Upper lobe of left lung (tissue), 6 donors: ENCODE data around the gene CCDC69. TPM values are rescaled to one million over a fixed set of nuclear protein-coding genes. Genes with fewer than 3 reads are reported as not detected.

Experiments used
- ATAC-seq, 2 donors: fragments of 200-7000 bp; cut with Tn5 transposase; one replicate each; pipeline ENCODE4 v1.9.1; 2022; ENCODE audit warnings: mild to moderate bottlenecking in 2 of 2, moderate library complexity in 2 of 2; ENCODE audit not compliant: low FRiP score in 2 of 2
- DNase-seq, 2 donors: peaks; one replicate each; pipeline ENCODE4 v3.0.0-alpha.2; 2019 to 2020
- H3K27ac ChIP-seq, 4 donors: fragments of 200-600 bp; sonication (generic); one replicate each; pipeline ENCODE4 v1.5.1; 2016 to 2019
- H3K27me3 ChIP-seq, 4 donors: fragments of 200-600 bp; sonication (generic); one replicate each; pipeline ENCODE4 v1.5.1; 2017 to 2019
- H3K36me3 ChIP-seq, 4 donors: fragments of 200-600 bp; sonication (generic); one replicate each; pipeline ENCODE4 v1.5.1; 2016 to 2019
- H3K4me1 ChIP-seq, 4 donors: fragments of 200-600 bp; sonication (generic); one replicate each; pipeline ENCODE4 v1.5.1; 2018 to 2019
- H3K4me3 ChIP-seq, 4 donors: fragments of 200-600 bp; sonication (generic); one replicate each; pipeline ENCODE4 v1.5.1; 2017 to 2019; ENCODE audit warnings: mild to moderate bottlenecking in 2 of 4, moderate library complexity in 1 of 4
- H3K9me3 ChIP-seq, 4 donors: fragments of 200-600 bp; sonication (generic); one replicate each; pipeline ENCODE4 v1.5.1; 2018 to 2019
- CTCF ChIP-seq, 6 experiments: fragments of 450-650 bp in 4 of 6; fragments of 200-600 bp in 2 of 6; sonication (generic) in 2 of 6; IDR thresholded peaks; one replicate each; pipeline ENCODE4 v1.5.1; 2016 to 2019; ENCODE audit warnings: antibody characterized with exemption in 6 of 6
- EP300 ChIP-seq, 4 donors: sonication (generic); formaldehyde crosslinking; IDR thresholded peaks; one replicate each; pipeline ENCODE4 v1.5.1; 2017; ENCODE audit warnings: antibody characterized with exemption in 4 of 4, control low read depth in 2 of 4
- POLR2A ChIP-seq, 4 donors: fragments of 450-650 bp; IDR thresholded peaks; one replicate each; pipeline ENCODE4 v1.5.1; 2016 to 2017; ENCODE audit warnings: antibody characterized with exemption in 4 of 4, mild to moderate bottlenecking in 2 of 4
- POLR2AphosphoS5 ChIP-seq, 2 donors: sonication (generic); formaldehyde crosslinking; IDR thresholded peaks; one replicate each; pipeline ENCODE4 v1.5.1; 2017; ENCODE audit warnings: antibody characterized with exemption in 2 of 2
- WGBS, 2 donors: methylation state at CpG; one replicate each; pipeline ENCODE4 v1.1.5; 2017 to 2018; 5-methylcytosine and 5-hydroxymethylcytosine counted together
- total RNA-seq, 6 donors: library from RNA; depleted of rRNA in 4 of 6; stranded (reverse); fragments of >200 nt in 4 of 6; gene quantifications; one replicate each; pipeline versions ENCODE4 v1.1.0 to v1.2.1, GENCODE V29; 2016 to 2021
- donor health status: DM: no; HTN: no; CAD: no; lungs with moderate emphysema.
- donor health status: DM: no; HTN: yes; CAD: no; lungs with severe emphysema.

CCDC69 gene
- total RNA-seq, 6 donors from 2014 or later: 61.0 to 119 (median 92.6) TPM

DNA sequence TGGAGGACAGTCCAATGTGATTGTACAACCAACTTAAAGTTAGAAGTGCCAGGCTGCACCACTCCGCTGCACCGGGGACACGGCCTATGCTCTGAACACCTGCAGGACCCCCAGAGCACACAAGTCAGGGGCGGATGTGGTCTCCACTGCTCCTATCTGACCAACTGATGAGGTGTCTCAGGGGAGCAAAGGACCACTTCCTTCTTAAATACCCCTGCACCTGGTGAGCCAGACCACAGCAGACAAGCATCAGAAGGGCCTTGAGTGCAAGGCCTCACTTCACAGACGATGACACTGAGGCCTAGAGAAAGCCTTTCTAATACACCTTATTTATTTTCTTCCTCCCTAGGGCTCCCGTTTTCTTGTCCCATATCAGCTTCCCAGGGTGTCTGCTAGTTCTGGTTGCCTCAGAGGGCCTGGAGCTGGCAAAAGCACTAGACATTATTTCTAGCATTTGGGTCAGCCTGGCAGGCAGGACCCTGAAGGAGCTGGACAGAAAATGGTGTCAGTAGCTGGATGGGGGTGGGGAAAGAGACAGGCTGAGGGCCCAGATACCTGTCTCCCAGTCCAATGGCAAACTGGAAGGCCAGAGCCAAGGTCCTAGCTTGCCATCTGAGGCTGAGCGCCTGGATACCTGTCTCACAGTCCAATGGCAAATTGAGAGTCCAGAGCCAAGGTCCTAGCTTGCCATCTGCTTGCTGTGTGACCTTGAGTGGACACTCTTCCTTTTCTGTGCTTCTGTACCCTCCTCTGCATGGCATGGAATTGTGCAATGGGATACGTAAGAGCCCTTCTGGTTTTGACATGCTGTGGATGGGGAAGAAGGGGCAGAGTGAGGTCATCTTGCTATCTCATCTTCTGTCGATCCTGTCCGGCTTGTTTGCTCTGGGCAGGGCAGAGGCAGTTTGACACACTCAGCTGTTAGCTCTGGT, 9.0 kb downstream of the CCDC69 start:
- WGBS, 2 donors: 62 to 70% methylated on average over 6 to 10 of the region's 10 CpGs
- H3K4me1 ChIP-seq: peaks cover 62 to 85% (median 76%) of the 10 kb centered on the region in 4 donors
- ATAC-seq: peak; percentile 6 to 74

DNA sequence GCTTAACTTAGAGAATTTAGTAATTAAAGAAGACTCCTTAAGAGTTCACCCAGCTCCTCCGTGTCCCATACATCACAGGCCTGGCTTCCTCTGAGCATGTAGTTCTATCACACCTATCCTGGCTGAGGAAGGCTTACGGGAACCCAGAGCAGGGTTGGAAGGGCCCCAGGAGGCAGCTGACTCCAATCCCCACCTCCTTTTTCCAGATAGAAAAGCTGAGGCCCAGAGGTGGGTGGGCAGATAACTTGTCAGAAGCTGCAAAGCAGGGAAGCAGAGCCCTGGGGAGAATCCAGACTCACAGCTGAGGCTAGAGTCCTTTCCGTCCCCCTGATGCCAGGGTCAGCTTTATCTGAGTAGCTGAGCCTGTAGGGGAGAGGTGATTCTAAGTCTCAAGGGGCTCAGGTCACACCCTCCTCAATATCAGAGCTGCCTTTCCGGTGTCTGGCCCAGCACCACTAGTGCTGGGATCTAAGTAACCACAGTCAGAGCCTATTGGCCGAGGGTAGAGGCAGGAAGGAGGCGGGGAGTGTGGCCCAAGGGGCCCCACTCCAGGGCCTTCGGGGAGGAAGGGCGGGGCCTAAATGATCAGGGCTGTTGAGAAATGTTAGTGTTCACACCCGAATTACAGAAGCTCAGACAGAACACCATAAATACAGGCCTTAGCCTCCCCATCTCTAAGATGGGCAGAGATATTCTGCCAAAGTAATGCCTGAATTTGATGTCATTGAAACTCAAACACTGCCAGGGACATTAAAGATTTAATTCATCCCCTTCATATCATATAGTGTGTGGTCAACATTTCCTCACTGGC, 9.9 kb downstream of the CCDC69 start:
- Histone ChIP-seq H3K27me3 (no peaks in the 10 kb centered on the region), H3K36me3 (no peaks in the 10 kb centered on the region), H3K4me1 (peaks cover 69 to 85% (median 81%) of the 10 kb centered on the region in 4 donors), H3K27ac (peak overlapping the region; percentile 79 to 95 (median 88)), H3K9me3 (no peaks in the 10 kb centered on the region), H3K4me3 (peak overlapping the region in 2 of 4 donors; percentile 8 to 13)
- TF ChIP-seq CTCF (IDR thresholded peaks at IDR 0.05) (no peak), POLR2A (IDR thresholded peaks at IDR 0.05) (peak in 2 of 4 donors; percentile 29 to 80), POLR2AphosphoS5 (IDR thresholded peaks at IDR 0.05) (peak; percentile 62 to 93)
- WGBS, 2 donors: 18 to 26% methylated on average over 6 to 9 of the region's 9 CpGs
- DNase-seq (peak; percentile 66 to 96), ATAC-seq (peak; percentile 94 to 96)

More for the DNA sequence above, 9.0 kb downstream of the CCDC69 start:
- no peak overlapping the region for H3K4me3 ChIP-seq
- H3K27me3 ChIP-seq: no peaks in the 10 kb centered on the region
- DNase-seq: peak in 1 of 2 donors; percentile 76
- no peaks in the 10 kb centered on the region for H3K9me3 ChIP-seq
- no peaks in the 10 kb centered on the region for H3K36me3 ChIP-seq
- peak overlapping the region; percentile 79 to 95 (median 88) for H3K27ac ChIP-seq
- TF ChIP-seq POLR2AphosphoS5 (IDR thresholded peaks at IDR 0.05): peak; percentile 76 to 89
- peak in 1 of 4 donors; percentile 29 for TF ChIP-seq POLR2A (IDR thresholded peaks at IDR 0.05)
- TF ChIP-seq EP300 (IDR thresholded peaks at IDR 0.05): peak in 1 of 4 donors; percentile 54
- TF ChIP-seq CTCF (IDR thresholded peaks at IDR 0.05): no peak

GRCh38 chr5:151212406-151212798, 11.5 kb downstream of the CCDC69 start:
- TF ChIP-seq POLR2AphosphoS5 (IDR thresholded peaks at IDR 0.05): no peak
- no peak for TF ChIP-seq POLR2A (IDR thresholded peaks at IDR 0.05)
- no peak for TF ChIP-seq EP300 (IDR thresholded peaks at IDR 0.05)
- no peak for TF ChIP-seq CTCF (IDR thresholded peaks at IDR 0.05)
- peaks cover 81 to 87% (median 85%) of the 10 kb centered on the region in 4 donors for H3K4me1 ChIP-seq
- H3K9me3 ChIP-seq: no peaks in the 10 kb centered on the region
- 48 to 66% methylated on average over 3 of the region's 3 CpGs for WGBS, 2 donors
- H3K27ac ChIP-seq: peak overlapping the region; percentile 59 to 95 (median 81)
- H3K27me3 ChIP-seq: no peaks in the 10 kb centered on the region
- H3K4me3 ChIP-seq: no peak overlapping the region
- H3K36me3 ChIP-seq: no peaks in the 10 kb centered on the region
- no peak for DNase-seq
- ATAC-seq: no peak

DNA sequence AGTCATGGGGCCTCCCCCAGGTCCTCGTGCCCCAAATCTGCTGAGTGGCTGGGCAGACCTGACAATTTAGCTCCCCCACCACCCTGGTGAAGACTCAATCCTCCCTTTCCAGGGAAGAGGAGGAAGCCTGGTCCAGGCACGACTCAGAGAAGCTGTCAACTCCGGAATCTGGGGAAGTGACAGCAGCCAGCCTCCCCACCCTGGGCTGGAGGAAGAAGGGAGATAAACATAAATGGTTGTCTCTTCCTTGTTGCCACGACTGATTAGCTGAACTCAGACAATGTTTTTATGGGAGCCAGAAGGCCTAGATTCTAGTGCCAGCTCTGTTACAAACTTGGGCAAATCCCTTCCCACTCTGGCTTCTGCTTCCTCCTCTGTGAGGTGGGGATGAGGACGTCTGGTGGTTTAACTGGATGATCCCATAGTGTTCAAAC, 15.4 kb downstream of the CCDC69 start:
- H3K36me3 ChIP-seq: peaks cover 0 to 7% (median 0%) of the 10 kb centered on the region in 4 donors
- H3K4me3 ChIP-seq: no peak overlapping the region
- peak; percentile 47 to 61 for ATAC-seq
- TF ChIP-seq EP300 (IDR thresholded peaks at IDR 0.05): peak in 2 of 4 donors; percentile 9 to 29
- TF ChIP-seq POLR2A (IDR thresholded peaks at IDR 0.05): no peak
- peak; percentile 31 to 79 for TF ChIP-seq POLR2AphosphoS5 (IDR thresholded peaks at IDR 0.05)
- H3K27ac ChIP-seq: peak overlapping the region; percentile 72 to 95 (median 86)
- H3K4me1 ChIP-seq: peaks cover 55 to 61% (median 58%) of the 10 kb centered on the region in 4 donors
- H3K27me3 ChIP-seq: no peaks in the 10 kb centered on the region
- WGBS, 2 donors: 13 to 18% methylated on average over 5 of the region's 5 CpGs
- no peaks in the 10 kb centered on the region for H3K9me3 ChIP-seq
- peak in 1 of 2 donors; percentile 52 for DNase-seq
